ENCODE results near the gene STK11.

Gene STK11, protein sequence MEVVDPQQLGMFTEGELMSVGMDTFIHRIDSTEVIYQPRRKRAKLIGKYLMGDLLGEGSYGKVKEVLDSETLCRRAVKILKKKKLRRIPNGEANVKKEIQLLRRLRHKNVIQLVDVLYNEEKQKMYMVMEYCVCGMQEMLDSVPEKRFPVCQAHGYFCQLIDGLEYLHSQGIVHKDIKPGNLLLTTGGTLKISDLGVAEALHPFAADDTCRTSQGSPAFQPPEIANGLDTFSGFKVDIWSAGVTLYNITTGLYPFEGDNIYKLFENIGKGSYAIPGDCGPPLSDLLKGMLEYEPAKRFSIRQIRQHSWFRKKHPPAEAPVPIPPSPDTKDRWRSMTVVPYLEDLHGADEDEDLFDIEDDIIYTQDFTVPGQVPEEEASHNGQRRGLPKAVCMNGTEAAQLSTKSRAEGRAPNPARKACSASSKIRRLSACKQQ

DNA sequence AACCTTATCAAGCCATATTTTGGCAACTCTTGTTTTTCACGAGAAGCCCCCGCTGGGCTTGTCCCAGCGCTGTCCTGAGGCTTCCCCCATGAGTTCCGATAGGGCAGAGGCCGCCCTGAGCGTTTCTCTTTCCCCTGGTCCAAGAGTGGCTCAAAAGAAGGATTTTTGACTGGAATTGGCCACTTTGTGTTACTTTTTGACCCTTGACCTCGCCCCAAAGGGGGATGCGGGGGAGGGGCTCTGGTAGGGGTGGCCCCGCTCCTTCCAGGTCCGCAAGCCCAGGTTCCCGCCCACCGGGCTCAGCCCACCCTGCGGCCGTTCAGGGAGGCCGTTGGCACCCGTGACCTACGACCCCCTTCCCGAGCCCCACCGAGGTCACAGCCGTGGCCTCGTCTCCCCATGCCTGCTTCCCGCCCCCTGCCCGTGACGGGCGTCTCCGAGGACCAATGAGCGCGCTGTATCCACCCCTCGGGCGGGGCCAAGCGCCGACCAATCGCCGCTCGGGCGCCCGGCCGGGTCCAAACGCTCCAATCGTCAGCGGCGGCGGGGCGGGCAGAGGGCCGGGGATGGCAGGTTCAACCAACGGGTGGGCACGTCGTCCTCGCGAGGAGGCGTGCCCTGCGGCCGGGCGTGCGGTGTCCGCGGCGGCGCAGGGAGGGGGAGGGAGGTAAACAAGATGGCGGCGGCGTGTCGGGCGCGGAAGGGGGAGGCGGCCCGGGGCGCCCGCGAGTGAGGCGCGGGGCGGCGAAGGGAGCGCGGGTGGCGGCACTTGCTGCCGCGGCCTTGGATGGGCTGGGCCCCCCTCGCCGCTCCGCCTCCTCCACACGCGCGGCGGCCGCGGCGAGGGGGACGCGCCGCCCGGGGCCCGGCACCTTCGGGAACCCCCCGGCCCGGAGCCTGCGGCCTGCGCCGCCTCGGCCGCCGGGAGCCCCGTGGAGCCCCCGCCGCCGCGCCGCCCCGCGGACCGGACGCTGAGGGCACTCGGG, at the start of gene STK11:
Gene STK11 (plus strand): TSS at position 665 of the 986 bp plus-strand sequence. CDS start 1,136 bp downstream, outside the sequence.
- DNase-seq (ENCODE audit: low read depth): peak; percentile 68

GRCh38 chr19:1156305-1156801, 49.2 kb upstream of the STK11 start:
- no peak for DNase-seq (ENCODE audit: low read depth)

GRCh38 chr19:1156830-1157615, 48.6 kb upstream of the STK11 start:
- DNase-seq (ENCODE audit: low read depth): no peak

- DNase-seq (ENCODE audit: low read depth): no peak
These were observed 47.4 kb upstream of the STK11 start for GRCh38 chr19:1157931-1158884.

GRCh38 chr19:1158885-1159448, 46.6 kb upstream of the STK11 start:
- no peak for DNase-seq (ENCODE audit: low read depth)

GRCh38 chr19:1159864-1160595, 45.5 kb upstream of the STK11 start:
- no peak for DNase-seq (ENCODE audit: low read depth)

DNA sequence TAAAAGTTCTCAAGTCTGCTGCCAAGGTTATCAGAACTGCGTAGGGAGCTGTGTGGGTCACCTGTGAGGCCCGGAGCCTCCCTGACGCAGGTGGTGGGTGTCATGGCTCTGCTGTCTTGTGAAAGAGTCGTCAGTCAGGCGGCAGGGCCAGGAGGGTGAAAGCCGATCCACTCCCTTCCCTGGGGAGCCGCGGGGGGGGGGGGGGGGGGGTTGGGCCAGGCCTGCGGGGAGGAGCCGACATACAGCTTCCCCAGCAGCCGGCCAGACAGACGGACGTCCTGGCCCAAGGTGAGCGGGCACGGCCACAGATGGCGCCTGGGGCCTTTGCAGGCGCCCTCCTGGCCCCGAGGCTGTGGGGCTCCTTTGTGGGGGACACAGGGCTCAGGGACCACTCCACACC, 43.9 kb upstream of the STK11 start:
- DNase-seq (ENCODE audit: low read depth): no peak

DNA sequence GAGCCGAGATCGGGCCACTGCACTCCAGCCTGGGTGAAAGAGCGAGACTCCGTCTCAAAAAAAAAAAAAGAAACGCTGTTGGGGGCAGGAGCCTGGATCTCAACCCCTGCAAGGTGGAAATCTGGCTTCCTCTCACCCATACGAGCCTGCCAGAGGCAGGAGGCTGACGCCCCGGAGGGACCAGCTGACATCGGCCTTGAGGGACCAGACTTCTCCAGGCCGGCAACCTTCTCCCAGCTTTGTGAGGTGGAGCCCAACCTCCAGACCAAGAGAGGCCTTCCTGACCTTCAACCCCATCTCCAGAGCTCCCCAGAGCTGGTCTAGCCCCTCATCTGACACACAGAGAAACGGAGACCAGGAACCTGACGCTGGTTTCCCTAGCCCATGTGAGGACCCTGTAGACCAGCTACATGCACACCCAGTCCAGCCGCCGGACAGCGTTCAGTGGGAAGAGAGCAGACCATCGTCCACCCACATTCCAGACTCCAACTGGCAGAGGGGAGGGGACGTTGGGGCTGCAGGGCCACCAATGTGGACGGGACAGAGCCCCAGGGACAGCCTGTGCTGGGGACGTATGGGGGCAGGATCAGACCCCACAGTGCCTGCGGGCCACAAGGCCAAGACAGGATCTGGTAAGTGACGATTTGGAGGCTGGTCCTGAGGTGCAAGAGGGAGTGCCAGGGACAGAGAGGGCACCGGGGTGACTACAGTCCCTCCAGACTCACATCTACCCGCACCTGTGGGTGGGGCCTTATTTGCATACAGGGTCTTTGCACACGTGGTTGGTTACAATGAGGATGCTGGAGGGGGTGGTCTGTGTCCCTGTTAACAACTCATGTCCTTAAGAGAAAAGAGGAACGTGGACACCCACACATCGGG, 42.9 kb upstream of the STK11 start:
- no peak for DNase-seq (ENCODE audit: low read depth)

GRCh38 chr19:1163283-1163933, 42.2 kb upstream of the STK11 start:
- DNase-seq (ENCODE audit: low read depth): no peak

DNA sequence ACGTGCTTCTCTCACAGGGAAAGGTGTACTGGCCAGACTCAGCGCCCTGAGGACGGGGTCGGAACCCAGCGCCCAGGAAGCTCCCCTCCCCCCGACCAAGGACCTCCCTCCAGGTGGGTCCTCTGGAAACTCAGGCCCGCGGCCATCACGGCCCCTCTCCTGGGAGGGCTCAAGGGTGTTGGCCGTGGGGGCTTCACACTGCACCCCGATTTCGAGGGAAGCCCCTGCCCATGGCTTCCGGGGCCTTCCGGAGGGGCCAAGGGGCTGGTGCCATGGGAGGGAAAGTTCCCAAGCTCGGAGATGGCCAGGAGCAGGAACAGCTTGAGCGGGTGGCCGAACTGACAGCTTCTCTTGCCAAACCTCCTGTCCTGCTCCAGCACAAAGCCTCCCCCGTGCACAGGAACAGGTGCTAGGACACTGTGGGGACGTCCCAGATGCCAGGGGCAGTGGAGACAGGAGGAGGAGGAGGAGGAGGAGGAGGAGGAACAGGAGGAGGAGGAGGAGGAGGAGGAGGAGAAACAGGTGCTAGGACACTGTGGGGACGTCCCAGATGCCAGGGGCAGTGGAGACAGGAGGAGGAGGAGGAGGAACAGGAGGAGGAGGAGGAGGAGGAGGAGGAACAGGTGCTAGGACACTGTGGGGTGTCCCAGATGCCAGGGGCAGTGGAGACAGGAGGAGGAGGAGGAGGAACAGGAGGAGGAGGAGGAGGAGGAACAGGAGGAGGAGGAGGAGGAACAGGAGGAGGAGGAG, 41.5 kb upstream of the STK11 start:
- no peak for DNase-seq (ENCODE audit: low read depth)

DNA sequence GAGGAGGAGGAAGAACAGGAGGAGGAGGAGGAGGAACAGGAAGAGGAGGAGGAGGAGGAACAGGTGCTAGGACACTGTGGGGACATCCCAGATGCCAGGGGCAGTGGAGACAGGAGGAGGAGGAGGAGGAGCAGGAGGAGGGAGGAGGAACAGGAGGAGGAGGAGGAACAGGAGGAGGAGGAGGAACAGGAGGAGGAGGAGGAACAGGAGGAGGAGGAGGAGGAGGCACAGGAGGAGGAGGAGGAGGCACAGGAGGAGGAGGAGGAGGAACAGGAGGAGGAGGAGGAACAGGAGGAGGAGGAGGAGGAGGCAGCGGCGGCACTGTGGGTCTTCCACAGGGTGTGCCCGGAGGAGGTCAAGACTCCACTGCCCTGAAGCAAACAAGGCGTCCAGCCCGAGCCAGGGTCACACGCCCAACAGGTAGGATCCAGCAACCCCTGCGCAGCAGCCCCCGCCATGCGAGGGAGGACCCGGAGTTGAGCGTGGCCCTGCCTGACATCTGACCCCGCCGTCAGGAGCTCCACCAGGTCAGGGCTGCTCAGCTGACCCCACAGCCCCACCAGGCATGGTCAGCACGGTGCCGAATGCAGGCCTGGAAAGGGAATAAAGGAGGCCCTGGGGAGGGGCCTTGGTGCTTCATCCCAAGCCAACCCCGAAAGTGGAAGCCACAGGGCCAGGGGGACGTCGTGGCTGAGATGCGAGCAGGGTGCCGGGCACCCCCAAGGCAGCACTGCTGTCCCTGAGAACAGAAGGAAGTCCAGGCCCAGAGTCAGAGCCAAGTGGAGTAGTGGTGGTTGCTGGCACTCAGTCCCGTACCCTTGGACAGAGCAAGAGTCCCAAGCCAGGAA, 40.7 kb upstream of the STK11 start:
- DNase-seq (ENCODE audit: low read depth): no peak

DNA sequence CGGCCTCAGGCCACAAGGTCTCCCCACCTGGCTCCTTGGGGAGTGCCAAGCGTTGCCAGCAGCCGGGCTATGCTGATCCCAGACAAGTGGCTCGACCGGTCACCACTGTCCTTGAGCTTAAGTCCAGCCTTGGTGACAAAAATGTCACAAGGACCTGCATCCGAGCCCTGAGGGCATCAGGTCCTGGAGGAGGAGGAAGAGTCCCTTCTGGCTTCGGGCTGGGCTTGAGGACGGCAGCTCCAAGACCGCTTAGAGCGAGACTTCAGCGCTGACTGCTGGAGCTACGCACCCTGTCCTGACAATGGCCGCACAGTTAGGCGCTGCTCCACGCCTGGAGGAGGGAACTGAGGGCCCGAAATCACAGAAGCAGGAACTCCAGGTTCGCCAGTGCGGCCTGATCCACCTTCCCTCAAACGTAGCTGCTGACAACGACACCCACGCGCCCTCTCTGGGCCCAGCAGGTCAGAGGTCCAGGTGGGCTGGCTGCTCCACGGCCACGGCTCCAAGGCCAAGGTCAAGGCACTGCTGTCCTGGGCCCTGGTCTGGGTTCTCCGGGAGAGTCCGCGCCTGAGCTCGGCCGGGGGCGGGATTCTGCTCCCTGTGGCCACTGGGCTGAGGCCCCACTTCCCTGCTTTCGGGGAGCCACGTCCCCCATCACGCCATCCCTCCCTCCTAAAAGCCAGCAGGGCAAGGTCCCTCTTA, 38.6 kb upstream of the STK11 start:
- DNase-seq (ENCODE audit: low read depth): no peak

DNA sequence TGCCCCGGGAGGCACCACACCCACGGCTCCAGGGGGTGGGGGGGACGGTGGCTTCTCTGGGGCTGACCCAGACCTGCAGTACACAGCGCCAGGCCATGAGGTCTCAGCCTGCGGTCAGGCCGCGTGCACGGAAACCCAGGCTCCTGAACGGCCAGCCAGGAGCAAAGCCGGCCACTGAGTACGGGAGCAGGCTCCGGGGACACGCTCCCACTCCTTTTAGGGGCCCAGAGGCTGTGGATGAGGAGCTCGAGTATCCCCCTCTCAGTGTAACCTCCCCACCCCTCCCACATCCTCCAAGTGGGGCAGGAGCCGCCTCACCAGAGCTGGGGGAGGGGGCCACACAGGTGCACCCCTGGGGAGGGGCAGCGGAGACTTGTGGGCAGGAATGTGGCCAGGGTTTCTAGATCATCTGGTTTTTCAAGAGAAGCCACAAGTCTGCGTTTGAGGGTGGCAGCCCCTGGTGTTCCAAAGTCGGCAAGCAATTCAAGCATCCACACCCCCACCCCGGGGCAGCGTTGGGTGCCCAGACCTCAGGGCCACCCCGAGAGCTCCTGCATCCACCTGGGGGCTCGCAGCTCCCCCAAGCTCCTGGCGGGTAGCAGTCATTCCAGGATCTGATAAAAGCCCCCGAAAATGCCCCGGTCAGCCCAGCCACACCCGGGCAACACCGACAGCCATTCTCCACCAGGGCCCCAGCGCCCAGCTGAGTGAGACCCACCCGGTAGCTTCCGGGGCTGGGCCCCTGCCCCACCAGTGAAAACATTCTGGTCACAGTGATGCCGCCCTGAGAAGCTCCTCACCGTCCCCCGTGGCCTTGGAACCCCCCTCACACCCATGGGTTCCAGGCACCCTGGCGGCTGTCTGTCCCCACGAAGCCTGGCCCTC, 37.6 kb upstream of the STK11 start:
- DNase-seq (ENCODE audit: low read depth): no peak

GRCh38 chr19:1168572-1169410, 36.8 kb upstream of the STK11 start:
- no peak for DNase-seq (ENCODE audit: low read depth)

All from non-pigmented ciliary epithelial cell (primary cell).